Measurements from ENCODE around the gene SDHC. TPM values are rescaled to one million over a fixed set of nuclear protein-coding genes. Genes with fewer than 3 reads are reported as not detected.
"Not testable (repeated sequence)": the region's sequence is repeated elsewhere in the genome, so short reads cannot be mapped to it uniquely, and the experiment has no call there.

The SDHC gene
- total RNA-seq, 1 donor = 56.5 TPM

- no peak for DNase-seq (ENCODE audit: low read depth)
- no peak for TF ChIP-seq CTCF (IDR thresholded peaks at IDR 0.05; ENCODE audit: insufficient read depth, low read length)
- H3K4me3 ChIP-seq (ENCODE audit: low read depth, low read length) = peak overlapping the region; percentile 85
Observed at GRCh38 chr1:161390559-161390858, 76.3 kb downstream of the SDHC start.

DNA sequence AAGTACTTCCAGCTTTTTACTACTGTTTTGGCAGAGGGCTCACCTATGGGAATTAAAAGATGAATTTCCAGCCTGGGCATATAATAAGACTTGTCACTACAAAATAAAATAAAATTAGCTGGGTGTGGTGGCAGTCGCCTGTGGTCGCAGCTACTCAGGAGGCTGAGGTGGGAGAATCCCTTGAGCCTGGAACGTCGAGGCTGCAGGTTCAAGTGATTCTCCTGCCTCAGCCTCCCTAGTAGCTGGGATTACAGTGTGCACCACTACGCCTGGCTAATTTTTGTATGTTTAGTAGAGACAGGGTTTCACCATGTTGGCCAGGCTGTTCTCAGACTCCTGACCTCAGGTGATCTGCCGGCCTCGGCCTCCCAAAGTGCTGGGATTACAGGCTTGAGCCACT lies 77.0 kb downstream of the SDHC start:
- H3K4me3 ChIP-seq (ENCODE audit: low read depth, low read length); DNase-seq (ENCODE audit: low read depth): not testable (repeated sequence)

GRCh38 chr1:161391611-161392010 lies 77.4 kb downstream of the SDHC start:
- no peak overlapping the region for H3K4me3 ChIP-seq (ENCODE audit: low read depth, low read length)
- no peak for DNase-seq (ENCODE audit: low read depth)
- TF ChIP-seq CTCF (IDR thresholded peaks at IDR 0.05; ENCODE audit: insufficient read depth, low read length) = no peak

DNA sequence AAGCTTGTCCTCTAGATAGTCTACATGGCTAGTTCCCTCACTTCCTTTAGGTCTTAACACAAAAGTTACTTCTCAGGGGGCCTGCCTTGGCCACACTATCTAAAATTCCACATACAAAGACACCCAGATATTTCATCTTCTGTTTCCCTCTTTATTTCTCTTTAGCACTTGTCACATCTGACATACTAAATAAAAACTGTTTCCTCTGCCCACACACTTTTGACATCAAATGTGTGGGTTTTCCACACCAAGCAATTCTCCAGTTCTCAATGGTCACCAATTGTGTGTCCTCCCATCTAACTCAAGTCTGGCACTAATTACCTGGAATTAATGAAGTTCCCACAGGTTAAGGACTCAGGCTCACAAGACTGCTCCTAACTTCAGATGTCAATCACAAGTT lies 79.0 kb downstream of the SDHC start:
- no peak for TF ChIP-seq CTCF (IDR thresholded peaks at IDR 0.05; ENCODE audit: insufficient read depth, low read length)
- H3K4me3 ChIP-seq (ENCODE audit: low read depth, low read length) = no peak overlapping the region
- DNase-seq (ENCODE audit: low read depth) = no peak

DNA sequence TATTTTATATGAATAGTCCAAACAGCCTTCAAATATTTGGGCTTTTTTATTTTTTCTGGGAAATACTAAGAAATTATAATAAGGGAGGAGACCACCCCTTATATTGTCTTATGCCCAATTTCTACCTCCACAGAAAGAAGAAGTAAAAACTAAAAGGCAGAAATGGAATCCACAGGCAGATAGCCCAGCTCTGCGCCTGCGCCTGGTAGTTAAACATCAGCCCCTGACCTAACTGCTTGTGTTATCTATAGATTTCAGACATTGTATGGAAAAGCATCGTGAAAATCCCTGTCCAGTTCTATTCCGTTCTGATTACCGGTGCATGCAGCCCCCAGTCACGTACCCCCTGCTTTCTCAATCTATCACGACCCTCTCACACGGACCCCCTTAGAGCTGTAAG lies 82.9 kb downstream of the SDHC start:
- DNase-seq (ENCODE audit: low read depth); H3K4me3 ChIP-seq (ENCODE audit: low read depth, low read length): not testable (repeated sequence)

GRCh38 chr1:161398900-161399256 lies 84.7 kb downstream of the SDHC start:
- peak overlapping the region; percentile 71 for H3K4me3 ChIP-seq (ENCODE audit: low read depth, low read length)
- no peak for TF ChIP-seq CTCF (IDR thresholded peaks at IDR 0.05; ENCODE audit: insufficient read depth, low read length)
- DNase-seq (ENCODE audit: low read depth) = no peak

DNA sequence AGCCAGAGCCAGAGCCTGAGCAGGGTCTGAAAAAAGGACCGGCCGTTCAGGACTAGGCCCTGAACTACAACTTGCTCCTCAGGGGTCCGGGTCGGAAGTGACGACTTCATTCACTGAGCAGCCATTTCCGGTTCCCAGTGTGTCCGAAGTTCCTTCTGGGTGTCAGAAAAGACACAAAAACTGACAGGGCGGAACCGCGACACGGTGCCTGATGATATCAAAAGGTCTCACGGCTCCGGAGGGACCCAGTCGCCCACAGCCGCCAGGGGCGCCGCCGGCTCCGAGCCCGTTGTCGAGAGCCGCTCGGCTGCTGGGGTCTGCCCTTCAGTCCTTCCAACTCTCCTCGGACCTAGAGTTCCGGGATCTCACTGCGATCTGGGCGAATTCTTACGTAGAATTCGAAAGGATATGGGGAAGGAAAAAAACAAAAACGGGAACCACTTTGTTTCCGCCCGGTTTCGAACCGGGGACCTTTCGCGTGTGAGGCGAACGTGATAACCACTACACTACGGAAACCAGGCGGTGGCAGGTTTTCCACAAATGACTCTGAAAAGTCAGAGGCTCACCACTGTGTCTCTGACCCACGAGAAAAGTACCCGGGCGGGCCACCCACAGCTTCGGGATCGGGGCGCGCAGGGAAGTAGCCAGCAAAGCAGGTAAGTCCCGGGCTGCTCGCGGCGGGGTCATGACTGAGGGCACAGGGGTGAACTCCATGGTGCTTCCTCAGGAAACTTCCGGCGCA lies 85.2 kb downstream of the SDHC start:
- peak; percentile 47 for TF ChIP-seq CTCF (IDR thresholded peaks at IDR 0.05; ENCODE audit: insufficient read depth, low read length)
- H3K4me3 ChIP-seq (ENCODE audit: low read depth, low read length) = peak overlapping the region; percentile 90
- DNase-seq (ENCODE audit: low read depth) = peak; percentile 95

GRCh38 chr1:161402446-161402845 lies 88.3 kb downstream of the SDHC start:
- DNase-seq (ENCODE audit: low read depth) = no peak
- TF ChIP-seq CTCF (IDR thresholded peaks at IDR 0.05; ENCODE audit: insufficient read depth, low read length) = no peak
- no peak overlapping the region for H3K4me3 ChIP-seq (ENCODE audit: low read depth, low read length)

Measured in fibroblast of the aortic adventitia (primary cell).